NCI-H69 (cell line): ENCODE results near the gene RUFY3.
"Not testable (repeated sequence)": the region's sequence is repeated elsewhere in the genome, so short reads cannot be mapped to it uniquely, and the experiment has no call there.

Experiments
- DNase-seq: peaks from one replicate; lab custom pipeline; 2025; lab: John Stamatoyannopoulos, UW

The RUFY3 gene

GRCh38 chr4:70783096-70783495 lies 61.3 kb downstream of the RUFY3 start:
- no peak for DNase-seq

- no peak for DNase-seq
Observed at GRCh38 chr4:70787496-70787895, 65.7 kb downstream of the RUFY3 start.

GRCh38 chr4:70788733-70789132 lies 67.0 kb downstream of the RUFY3 start:
- DNase-seq, result no peak

GRCh38 chr4:70793626-70794025 lies 71.9 kb downstream of the RUFY3 start:
- DNase-seq, result no peak

GRCh38 chr4:70801265-70801809 lies 79.6 kb downstream of the RUFY3 start:
- DNase-seq, result no peak

GRCh38 chr4:70802928-70803580 lies 81.3 kb downstream of the RUFY3 start:
- DNase-seq, result peak; percentile 40

- no peak for DNase-seq
Observed at GRCh38 chr4:70808151-70808550, 86.4 kb downstream of the RUFY3 start.

- no peak for DNase-seq
Observed at GRCh38 chr4:70815370-70815769, 93.6 kb downstream of the RUFY3 start.

- DNase-seq, result no peak
Observed at GRCh38 chr4:70816894-70817293, 95.1 kb downstream of the RUFY3 start.

- DNase-seq, result no peak
Observed at GRCh38 chr4:70818173-70818855, 96.5 kb downstream of the RUFY3 start.

- no peak for DNase-seq
Observed at GRCh38 chr4:70818921-70819320, 97.2 kb downstream of the RUFY3 start.

- DNase-seq, result no peak
Observed at GRCh38 chr4:70829015-70829414, 107.3 kb downstream of the RUFY3 start.

- DNase-seq, result no peak
Observed at GRCh38 chr4:70829492-70829891, 107.7 kb downstream of the RUFY3 start.

- no peak for DNase-seq
Observed at GRCh38 chr4:70830054-70830453, 108.3 kb downstream of the RUFY3 start.

GRCh38 chr4:70831293-70831692 lies 109.5 kb downstream of the RUFY3 start:
- DNase-seq, result no peak

- DNase-seq, result no peak
Observed at GRCh38 chr4:70833675-70834074, 111.9 kb downstream of the RUFY3 start.

GRCh38 chr4:70836081-70836480 lies 114.3 kb downstream of the RUFY3 start:
- no peak for DNase-seq

GRCh38 chr4:70838204-70838603 lies 116.4 kb downstream of the RUFY3 start:
- no peak for DNase-seq

- peak; percentile 68 for DNase-seq
Observed at GRCh38 chr4:70838666-70839588, 117.2 kb downstream of the RUFY3 start.

GRCh38 chr4:70839589-70840093 lies 117.9 kb downstream of the RUFY3 start, which contains the start of gene GRSF1:
TSS of gene GRSF1 (minus strand) at chr4:70839890. CDS start at chr4:70839827, 63 bp downstream.
- DNase-seq, result peak; percentile 88

- DNase-seq, result peak; percentile 23
Observed at GRCh38 chr4:70840137-70840536, 118.4 kb downstream of the RUFY3 start.

- DNase-seq, result not testable (repeated sequence)
Observed at GRCh38 chr4:70840631-70841030, 118.9 kb downstream of the RUFY3 start.
